SK-N-MC (cell line): ENCODE data around the gene SERPINI1.

Source experiments
- EZH2 ChIP-seq: fragments of 200-600 bp; sonication (generic); IDR thresholded peaks from one replicate; pipeline ENCODE4 v1.6.1; 2017; ENCODE audit warnings: antibody characterized with exemption
- POLR2AphosphoS5 ChIP-seq: IDR thresholded peaks from 2 replicates; pipeline ENCODE4 v1.6.1; 2012; ENCODE audit warnings: mild to moderate bottlenecking, low read depth, low read length, borderline replicate concordance

- no peak for TF ChIP-seq EZH2
- no peak for TF ChIP-seq POLR2AphosphoS5
Observed at GRCh38 chr3:167740961-167741587, 5.6 kb downstream of the SERPINI1 start.
